Activated CD4-positive, alpha-beta T cell treated with anti-CD3 and anti-CD28 coated beads for 36 hours (primary cell): Measurements from ENCODE around the gene IL36RN. TPM values are rescaled to one million over a fixed set of nuclear protein-coding genes. Genes with fewer than 3 reads are reported as not detected.
A peak's percentile ranks its signal among the peaks of the same experiment; 100 is the strongest.

ENCODE experiments used
- ATAC-seq: fragments of 200-7000 bp; cut with Tn5 transposase; one replicate; pipeline ENCODE4 v1.10.0; 2021; ENCODE audit warnings: mild to moderate bottlenecking, moderate library complexity
- CTCF ChIA-PET: fragments of 350-600 bp; sonication (Branson Sonifier 250); formaldehyde crosslinking; loops from one replicate; lab custom pipeline; 2021; ENCODE audit warnings: antibody characterized with exemption; lab: Charles Lee
- POLR2A ChIA-PET: fragments of 350-600 bp; sonication (Branson Sonifier 250); formaldehyde crosslinking; loops from one replicate; lab custom pipeline; 2021; ENCODE audit warnings: antibody characterized with exemption, inconsistent platforms; lab: Charles Lee
- DNase-seq: peaks from one replicate; pipeline ENCODE4 v3.0.0-alpha.2; 2020
- H3K27ac Mint-ChIP-seq: one replicate; pipeline ENCODE4 v1.8.0; 2021; ENCODE audit warnings: mixed read lengths
- H3K27me3 Mint-ChIP-seq: one replicate; pipeline ENCODE4 v1.8.0; 2021; ENCODE audit warnings: mixed read lengths
- H3K36me3 Mint-ChIP-seq: one replicate; pipeline ENCODE4 v1.8.0; 2021; ENCODE audit warnings: low read depth, mixed read lengths
- H3K4me1 Mint-ChIP-seq: one replicate; pipeline ENCODE4 v1.8.0; 2021; ENCODE audit warnings: mixed read lengths
- H3K4me3 Mint-ChIP-seq: one replicate; pipeline ENCODE4 v1.8.0; 2021; ENCODE audit warnings: mild to moderate bottlenecking, moderate library complexity, mixed read lengths
- H3K9me3 Mint-ChIP-seq: one replicate; pipeline ENCODE4 v1.8.0; 2021; ENCODE audit warnings: low read depth, mixed read lengths
- intact Hi-C, 2 experiments: fragments of 100-400 bp; cut with DNase I in 1 of 2; cut with micrococcal nuclease in 1 of 2; formaldehyde crosslinking; loops; one replicate each; pipeline versions ENCODE4 v1.14.2 to v1.15.1; 2022 to 2024; cut with DNase I, micrococcal nuclease
- total RNA-seq, 2 experiments: library from RNA; stranded (reverse); gene quantifications; one replicate each; pipeline ENCODE4 v1.2.3, GENCODE V29; 2021

IL36RN gene
- not detected for total RNA-seq

DNA sequence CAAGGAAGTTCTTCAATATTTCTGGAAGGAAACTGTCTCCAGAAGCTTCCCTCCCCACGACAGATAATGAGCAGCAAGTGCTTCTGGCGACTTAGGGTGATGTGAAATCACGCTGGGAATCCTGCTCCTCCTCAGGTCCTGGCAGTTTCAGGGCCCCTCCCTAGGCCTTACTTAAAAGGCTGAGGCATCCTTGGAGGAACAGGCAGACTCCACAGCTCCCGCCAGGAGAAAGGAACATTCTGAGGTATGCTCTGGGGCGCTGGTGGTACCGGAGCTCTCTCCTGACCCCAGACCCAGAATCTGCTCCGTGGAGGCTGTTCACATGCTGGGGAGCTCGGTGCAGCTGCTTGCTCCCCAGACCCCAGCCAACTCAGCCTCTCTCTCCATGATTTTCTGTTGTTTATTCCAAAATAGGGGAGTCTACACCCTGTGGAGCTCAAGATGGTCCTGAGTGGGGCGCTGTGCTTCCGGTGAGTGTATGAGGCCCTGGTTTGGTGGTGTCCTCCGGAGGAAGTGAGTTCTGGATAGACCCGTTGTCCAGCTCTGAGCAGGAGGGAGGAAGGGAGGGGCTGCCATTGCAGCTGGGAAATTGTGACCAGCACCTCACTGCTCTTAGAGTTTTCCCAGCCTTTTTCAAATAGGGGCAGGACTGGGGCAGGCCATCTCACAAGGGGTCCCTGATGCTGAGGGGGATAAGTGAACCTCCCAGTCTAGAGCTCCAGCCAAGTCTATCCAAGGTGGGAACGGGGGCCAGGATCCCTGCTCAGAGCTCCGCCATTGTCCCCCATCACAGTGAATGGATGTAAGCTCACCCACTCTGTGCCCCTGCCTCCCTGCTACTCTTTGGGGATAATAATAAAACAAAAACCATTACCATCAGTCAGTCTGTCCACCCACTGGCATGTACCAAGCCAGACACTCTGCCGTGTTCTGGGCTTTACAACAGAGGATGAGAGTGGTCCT, at the start of gene IL36RN:
Gene IL36RN (plus strand): TSS at position 201 of the 963 bp plus-strand sequence. CDS start 241 bp downstream, at position 442.
- Mint-ChIP-seq H3K9me3 (peaks cover 12% of the 10 kb centered on the region), H3K36me3 (peaks cover 7% of the 10 kb centered on the region), H3K4me3 (no peak within 1 kb of the TSS), H3K27ac (no peak within 1 kb of the TSS), H3K27me3 (peaks cover 2% of the 10 kb centered on the region), H3K4me1 (peaks cover 6% of the 10 kb centered on the region)
- ChIA-PET CTCF (interaction anchor here (0.9 to 1.0 kb wide), 2 partner anchors 12 to 59 kb away, joined by 3 read pairs; no protein-coding TSS in a partner anchor), POLR2A (interaction anchor here (0.5 to 1.2 kb wide), 2 partner anchors 114 to 267 kb away, joined by 3 to 6 read pairs; partner anchors contain the start of gene PSD4)
- intact Hi-C loops, result no loop called here
- no peak for ATAC-seq
- no peak for DNase-seq

DNA sequence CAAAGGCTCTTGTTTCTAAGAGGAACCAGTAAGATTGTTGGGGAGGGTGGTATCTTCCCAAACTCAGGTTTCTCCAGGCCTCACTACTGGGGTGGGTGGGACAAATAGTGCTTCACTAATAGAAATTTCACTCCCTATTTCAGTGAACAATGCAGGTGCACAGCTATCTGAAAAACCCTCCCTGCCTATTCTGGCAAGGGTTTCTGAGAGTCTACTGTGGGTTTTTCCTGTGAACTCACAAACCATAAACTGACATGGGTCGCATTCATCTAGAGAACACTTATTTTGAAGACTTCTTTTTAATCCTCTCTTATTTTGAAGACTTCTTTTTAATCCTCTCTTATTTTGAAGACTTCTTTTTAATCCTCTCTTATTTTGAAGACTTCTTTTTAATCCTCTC, 49.4 kb upstream of the IL36RN start:
- no peaks in the 10 kb centered on the region for H3K36me3 Mint-ChIP-seq

DNA sequence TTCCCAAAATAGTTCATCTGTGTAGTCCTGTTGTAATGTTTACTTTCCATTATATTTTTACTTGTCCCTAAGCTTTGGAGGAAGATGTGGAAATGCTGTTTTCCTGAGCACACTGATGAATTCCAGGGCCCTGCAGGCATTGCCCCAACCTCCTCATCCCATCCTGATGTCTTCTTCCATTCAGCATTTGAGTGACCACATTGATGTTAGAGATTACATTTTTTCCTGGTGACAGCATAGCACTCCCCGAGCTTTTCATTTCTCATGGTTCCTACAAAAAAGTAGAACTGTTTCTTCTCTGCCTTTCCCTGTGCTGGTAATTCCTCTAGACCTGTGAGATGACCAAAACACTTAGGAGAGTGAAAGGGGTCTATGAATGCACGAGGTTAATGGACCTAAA, 48.9 kb upstream of the IL36RN start:
- CTCF ChIA-PET, result interaction anchor here (0.7 kb wide), 1 partner anchor 11 kb away, joined by 3 read pairs; no protein-coding TSS in a partner anchor
- H3K4me3 Mint-ChIP-seq, result no peak overlapping the region
- H3K27me3 Mint-ChIP-seq, result no peaks in the 10 kb centered on the region
- peaks cover 4% of the 10 kb centered on the region for H3K4me1 Mint-ChIP-seq
- ATAC-seq (no peak), DNase-seq (no peak)
- H3K9me3 Mint-ChIP-seq, result no peaks in the 10 kb centered on the region
- intact Hi-C loops, result no loop called here
- no peak overlapping the region for H3K27ac Mint-ChIP-seq
- POLR2A ChIA-PET, result no interaction called here
- H3K36me3 Mint-ChIP-seq, result no peaks in the 10 kb centered on the region

More for the DNA sequence above, 49.4 kb upstream of the IL36RN start:
- ChIA-PET POLR2A (no interaction called here), CTCF (interaction anchor here (0.5 to 0.7 kb wide), 2 partner anchors 11 to 54 kb away, joined by 3 read pairs; no protein-coding TSS in a partner anchor)
- intact Hi-C loops, result no loop called here
- no peak for ATAC-seq
- H3K27ac Mint-ChIP-seq, result no peak overlapping the region
- H3K9me3 Mint-ChIP-seq, result no peaks in the 10 kb centered on the region
- H3K4me3 Mint-ChIP-seq, result no peak overlapping the region
- DNase-seq, result no peak
- H3K4me1 Mint-ChIP-seq, result peaks cover 4% of the 10 kb centered on the region
- no peaks in the 10 kb centered on the region for H3K27me3 Mint-ChIP-seq

DNA sequence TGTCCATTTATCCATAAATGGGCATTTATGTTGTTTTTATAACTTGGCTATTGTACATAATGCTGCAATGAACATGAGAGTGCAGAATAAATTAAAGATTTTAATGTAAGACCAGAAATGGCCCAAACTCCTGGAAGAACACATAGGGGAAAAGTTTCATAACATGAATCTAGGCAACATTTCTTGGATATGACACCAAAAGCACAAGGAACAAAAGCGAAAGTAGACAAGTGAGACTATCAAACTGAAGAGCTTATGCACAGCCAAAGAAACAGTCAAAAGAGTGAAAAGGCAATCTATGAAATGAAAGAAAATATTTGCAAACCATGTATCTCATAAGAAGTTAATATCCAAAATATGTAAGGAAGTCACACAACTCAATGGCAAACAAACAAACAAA, 47.9 kb upstream of the IL36RN start:
- Mint-ChIP-seq H3K36me3 (no peaks in the 10 kb centered on the region), H3K4me1 (peaks cover 11% of the 10 kb centered on the region), H3K9me3 (no peaks in the 10 kb centered on the region), H3K27me3 (no peaks in the 10 kb centered on the region), H3K4me3 (no peak overlapping the region), H3K27ac (no peak overlapping the region)
- intact Hi-C loops, result no loop called here
- ATAC-seq (no peak), DNase-seq (no peak)
- CTCF ChIA-PET, result interaction anchor here (0.7 kb wide), 1 partner anchor 69 kb away, joined by 3 read pairs; no protein-coding TSS in a partner anchor
- POLR2A ChIA-PET, result no interaction called here

DNA sequence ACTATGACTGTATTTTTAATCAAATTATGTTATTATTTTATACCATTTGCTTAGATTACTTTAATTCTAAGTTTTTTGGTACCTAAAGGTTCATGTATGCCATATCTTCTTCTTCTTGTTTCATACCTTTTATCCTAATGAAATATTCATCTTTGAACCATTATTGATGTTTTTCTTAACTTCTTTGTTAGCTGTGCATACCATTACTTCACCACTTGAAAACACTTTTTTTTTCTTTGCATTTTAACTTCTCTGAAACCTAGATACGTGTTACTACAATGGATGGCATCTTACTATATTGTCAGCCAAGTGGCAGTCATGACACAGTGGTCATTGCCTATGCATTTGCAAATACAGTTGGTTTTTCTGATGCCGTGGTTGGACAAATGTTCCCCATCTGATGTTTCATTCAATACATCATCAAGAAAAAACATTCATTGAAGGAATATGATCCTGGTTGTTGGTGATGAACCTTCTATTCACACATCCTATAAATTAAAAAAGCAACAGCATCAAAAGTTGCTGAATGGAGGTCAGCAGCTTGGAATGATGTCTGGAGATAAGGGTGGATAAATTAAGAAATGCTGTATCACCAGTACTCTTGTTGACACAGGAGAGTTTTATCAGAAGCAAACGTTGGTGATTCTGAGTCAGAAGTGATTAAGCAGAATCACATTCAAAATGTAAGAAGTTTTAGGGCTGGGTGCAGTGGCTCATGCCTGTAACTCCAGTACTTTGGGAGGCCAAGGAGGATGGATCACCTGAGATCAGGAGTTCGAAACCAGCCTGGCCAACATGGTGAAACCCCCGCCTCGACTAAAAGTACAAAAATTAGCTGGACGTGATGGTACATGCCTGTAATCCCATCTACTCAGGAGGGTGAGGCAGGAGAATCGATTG, 46.3 kb upstream of the IL36RN start:
- Mint-ChIP-seq H3K27me3 (no peaks in the 10 kb centered on the region), H3K36me3 (no peaks in the 10 kb centered on the region), H3K27ac (no peak overlapping the region), H3K4me1 (peaks cover 12% of the 10 kb centered on the region), H3K4me3 (no peak overlapping the region), H3K9me3 (no peaks in the 10 kb centered on the region)
- ATAC-seq (no peak), DNase-seq (no peak)
- intact Hi-C loops, result no loop called here
- CTCF ChIA-PET, result interaction anchor here (0.6 to 0.7 kb wide), 2 partner anchors 68 to 128 kb away, joined by 3 read pairs; no protein-coding TSS in a partner anchor
- POLR2A ChIA-PET, result no interaction called here

DNA sequence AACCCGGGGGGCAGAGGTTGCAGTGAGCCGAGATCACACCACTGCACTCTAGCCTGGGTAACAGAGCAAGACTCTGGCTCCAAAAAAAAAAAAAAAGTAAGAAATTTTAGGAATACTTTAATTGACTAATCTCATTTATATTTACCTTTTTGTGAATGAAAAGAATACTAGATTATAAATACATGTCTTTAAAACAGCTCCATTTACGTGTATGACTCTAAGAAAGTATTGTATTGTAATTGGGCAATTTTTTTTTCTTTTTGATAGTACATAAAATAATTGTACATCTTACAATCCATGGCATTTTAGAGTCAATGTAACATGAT, 45.7 kb upstream of the IL36RN start:
- CTCF ChIA-PET, result interaction anchor here (0.6 to 0.8 kb wide), 3 partner anchors 67 to 265 kb away, joined by 3 read pairs; no protein-coding TSS in a partner anchor
- Mint-ChIP-seq H3K9me3 (no peaks in the 10 kb centered on the region), H3K4me3 (no peak overlapping the region), H3K4me1 (peaks cover 12% of the 10 kb centered on the region), H3K36me3 (no peaks in the 10 kb centered on the region), H3K27me3 (peaks cover under 1% of the 10 kb centered on the region), H3K27ac (no peak overlapping the region)
- intact Hi-C loops, result no loop called here
- DNase-seq (no peak), ATAC-seq (no peak)
- POLR2A ChIA-PET, result no interaction called here

DNA sequence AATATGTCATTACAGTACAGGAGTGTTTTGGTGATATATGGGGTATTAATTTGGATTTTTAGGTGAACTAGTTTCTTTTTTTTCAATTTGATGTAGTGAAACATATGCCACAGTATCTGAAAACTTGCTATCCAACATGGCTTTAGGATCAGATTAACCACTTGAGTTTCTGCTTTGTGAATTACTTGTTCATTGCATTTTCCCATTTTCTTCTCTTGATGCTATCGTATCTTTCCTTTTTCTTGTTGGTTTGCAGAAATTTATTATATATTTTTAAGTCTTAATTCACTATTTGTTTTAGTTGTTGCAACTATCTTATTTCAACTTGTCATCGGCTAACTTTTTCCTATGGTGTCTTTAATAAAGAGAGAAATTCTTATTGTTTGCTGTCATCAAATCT, 44.9 kb upstream of the IL36RN start:
- H3K36me3 Mint-ChIP-seq, result no peaks in the 10 kb centered on the region
- ChIA-PET POLR2A (no interaction called here), CTCF (interaction anchor here (0.8 kb wide), 1 partner anchor 264 kb away, joined by 3 read pairs; no protein-coding TSS in a partner anchor)
- ATAC-seq (no peak), DNase-seq (no peak)
- H3K4me1 Mint-ChIP-seq, result peaks cover 12% of the 10 kb centered on the region
- H3K27me3 Mint-ChIP-seq, result peaks cover 8% of the 10 kb centered on the region
- intact Hi-C loops, result no loop called here
- peaks cover 7% of the 10 kb centered on the region for H3K9me3 Mint-ChIP-seq
- no peak overlapping the region for H3K4me3 Mint-ChIP-seq
- no peak overlapping the region for H3K27ac Mint-ChIP-seq

DNA sequence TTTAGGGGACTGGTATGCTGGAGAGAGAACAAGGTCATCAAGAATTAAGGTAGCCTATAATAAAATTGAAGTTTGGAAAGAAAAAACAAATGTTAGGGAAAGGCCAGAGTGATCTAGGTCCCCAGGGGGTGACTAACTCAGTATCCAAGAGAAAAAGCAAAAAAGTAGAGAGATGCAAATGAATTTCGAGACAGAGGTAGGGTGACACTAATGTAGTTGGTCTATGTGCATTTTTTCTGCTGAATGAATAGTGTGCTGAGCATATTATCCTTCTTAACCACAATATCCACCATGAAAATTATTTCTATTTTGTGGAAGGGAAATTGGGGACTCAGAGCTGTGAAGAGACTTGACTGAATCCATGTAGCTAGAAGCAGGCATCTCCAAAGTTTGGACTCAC, 44.0 kb upstream of the IL36RN start:
- H3K4me1 Mint-ChIP-seq, result peaks cover 10% of the 10 kb centered on the region
- intact Hi-C loops, result no loop called here
- H3K27me3 Mint-ChIP-seq, result peaks cover 8% of the 10 kb centered on the region
- no peak for DNase-seq
- H3K36me3 Mint-ChIP-seq, result no peaks in the 10 kb centered on the region
- ChIA-PET POLR2A (no interaction called here), CTCF (no interaction called here)
- H3K27ac Mint-ChIP-seq, result no peak overlapping the region
- ATAC-seq, result no peak
- peaks cover 10% of the 10 kb centered on the region for H3K9me3 Mint-ChIP-seq
- no peak overlapping the region for H3K4me3 Mint-ChIP-seq

DNA sequence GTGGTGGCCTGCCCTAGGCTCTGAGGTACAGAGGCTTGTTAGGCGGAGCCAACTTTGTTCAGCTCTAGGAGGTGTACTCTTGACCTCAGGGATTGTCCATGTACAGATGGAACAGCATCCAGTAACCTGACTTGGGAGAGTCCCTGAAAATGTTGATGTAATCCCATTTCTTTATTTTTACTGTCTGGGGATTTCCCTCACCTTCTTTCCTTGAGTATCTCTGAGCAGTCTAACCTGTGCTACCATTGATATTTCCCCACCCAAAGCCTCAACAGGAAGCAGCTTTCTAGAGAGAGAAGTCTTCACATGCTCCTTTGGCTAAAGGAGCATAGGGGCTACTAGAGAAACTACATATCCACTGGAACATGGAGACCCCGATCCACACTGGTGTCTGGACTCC, 43.3 kb upstream of the IL36RN start:
- intact Hi-C loops, result no loop called here
- DNase-seq, result no peak
- CTCF ChIA-PET, result no interaction called here
- Mint-ChIP-seq H3K27ac (no peak overlapping the region), H3K4me1 (peaks cover 8% of the 10 kb centered on the region), H3K27me3 (peaks cover 8% of the 10 kb centered on the region), H3K36me3 (no peaks in the 10 kb centered on the region), H3K9me3 (peaks cover 10% of the 10 kb centered on the region), H3K4me3 (no peak overlapping the region)
- ATAC-seq, result peak; percentile 30
- POLR2A ChIA-PET, result no interaction called here

DNA sequence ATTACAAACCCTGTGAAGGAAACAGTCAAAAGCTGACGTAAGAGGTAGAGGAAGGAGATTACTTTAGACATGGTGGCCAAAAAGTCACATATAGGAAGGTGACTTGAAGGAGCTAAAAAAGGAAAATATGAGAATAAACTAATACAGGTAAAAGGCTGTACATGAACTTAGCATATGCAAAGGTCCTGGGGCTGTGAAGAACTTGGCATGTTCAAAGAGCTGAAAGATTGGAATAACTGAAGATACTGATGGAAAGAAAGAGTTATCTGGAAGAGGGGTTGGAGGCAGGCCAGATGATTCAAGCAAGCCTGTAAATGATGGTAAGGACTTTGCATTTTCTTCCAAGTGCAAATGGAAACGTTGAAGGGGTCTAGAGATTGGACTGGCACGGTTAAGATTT, 40.5 kb upstream of the IL36RN start:
- ATAC-seq (no peak), DNase-seq (no peak)
- intact Hi-C loops, result no loop called here
- H3K27ac Mint-ChIP-seq, result no peak overlapping the region
- peaks cover 10% of the 10 kb centered on the region for H3K9me3 Mint-ChIP-seq
- no peaks in the 10 kb centered on the region for H3K36me3 Mint-ChIP-seq
- H3K4me3 Mint-ChIP-seq, result no peak overlapping the region
- peaks cover 8% of the 10 kb centered on the region for H3K4me1 Mint-ChIP-seq
- CTCF ChIA-PET, result interaction anchor here (1.1 kb wide), 1 partner anchor 77 kb away, joined by 4 read pairs; no protein-coding TSS in a partner anchor
- H3K27me3 Mint-ChIP-seq, result peaks cover 8% of the 10 kb centered on the region
- POLR2A ChIA-PET, result no interaction called here

DNA sequence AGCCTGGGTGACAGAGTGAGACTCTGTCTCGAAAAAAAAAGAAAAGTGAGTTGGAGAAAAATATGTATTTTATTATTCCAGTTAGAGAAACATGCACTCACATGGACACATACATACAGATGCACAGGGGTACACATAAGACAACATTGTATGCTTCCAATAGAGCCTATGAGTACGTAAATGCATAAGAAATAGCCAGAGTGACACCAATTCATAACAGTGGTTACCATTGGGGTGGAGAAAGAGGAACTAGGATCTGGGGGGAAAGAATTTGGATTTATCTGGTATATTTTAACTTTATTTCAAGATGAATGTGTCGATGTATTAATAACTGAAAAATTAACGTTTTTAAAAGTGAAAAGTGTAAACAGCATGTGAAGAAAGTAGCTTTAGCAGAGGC, 37.7 kb upstream of the IL36RN start:
- Mint-ChIP-seq H3K9me3 (peaks cover 10% of the 10 kb centered on the region), H3K27me3 (peaks cover 8% of the 10 kb centered on the region), H3K4me1 (no peaks in the 10 kb centered on the region), H3K27ac (no peak overlapping the region), H3K4me3 (no peak overlapping the region), H3K36me3 (no peaks in the 10 kb centered on the region)
- POLR2A ChIA-PET, result no interaction called here
- CTCF ChIA-PET, result interaction anchor here (0.6 to 1.4 kb wide), 3 partner anchors 11 to 176 kb away, joined by 3 read pairs; no protein-coding TSS in a partner anchor
- no peak for ATAC-seq
- DNase-seq, result no peak
- intact Hi-C loops, result no loop called here
